ENCODE results near the gene MICU1. TPM values are rescaled to one million over a fixed set of nuclear protein-coding genes. Genes with fewer than 3 reads are reported as not detected.

The MICU1 gene
- total and polyA plus RNA-seq, 2 donors, result 21.2 to 25.9 TPM

GRCh38 chr10:72612203-72612826 is 13.6 kb downstream of the MICU1 start:
- Histone ChIP-seq H3K9me3 (ENCODE audit: control insufficient read depth in 2 of 2, insufficient read depth in 1 of 2, low read length in 1 of 2) (no peaks in the 10 kb centered on the region), H3K4me3 (ENCODE audit: low read length in 2 of 2) (no peak overlapping the region), H3K4me1 (ENCODE audit: control insufficient read depth in 2 of 2, insufficient read depth in 2 of 2, low read length in 2 of 2) (no peaks in the 10 kb centered on the region), H3K36me3 (ENCODE audit: control insufficient read depth in 2 of 2, insufficient read depth in 2 of 2, low read length in 1 of 2) (no peaks in the 10 kb centered on the region), H3K27ac (ENCODE audit: low read depth in 1 of 2, low read length in 1 of 2) (no peak overlapping the region), H3K27me3 (ENCODE audit: control insufficient read depth in 2 of 2, insufficient read depth in 1 of 2, low read length in 1 of 2) (no peaks in the 10 kb centered on the region)
- 86% methylated on average over 3 of the region's 3 CpGs for WGBS
- peak in 1 of 9 donors; percentile 4 for DNase-seq (ENCODE audit: low read depth in 6 of 9, low spot score in 9 of 9)

DNA sequence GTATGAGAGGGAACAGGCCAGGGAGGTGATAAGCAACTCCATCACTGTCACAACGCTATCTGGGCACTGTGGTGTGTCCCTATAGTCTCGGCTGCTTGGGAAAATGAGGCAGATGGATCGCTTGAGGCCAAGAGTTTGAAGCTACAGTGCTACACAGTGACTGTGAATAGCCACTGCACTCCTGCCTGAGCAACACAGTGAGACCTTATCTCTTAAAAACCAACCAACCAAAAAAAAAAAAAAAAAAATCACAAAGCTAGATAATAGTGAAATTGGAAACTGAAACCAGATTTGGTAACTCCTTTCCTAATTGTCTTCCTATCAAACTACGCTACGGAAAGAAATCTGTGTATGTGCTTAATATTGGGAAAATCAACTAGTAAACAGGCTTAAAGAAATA is 14.1 kb downstream of the MICU1 start:
- Histone ChIP-seq H3K27me3 (ENCODE audit: control insufficient read depth in 2 of 2, insufficient read depth in 1 of 2, low read length in 1 of 2) (no peaks in the 10 kb centered on the region), H3K36me3 (ENCODE audit: control insufficient read depth in 2 of 2, insufficient read depth in 2 of 2, low read length in 1 of 2) (no peaks in the 10 kb centered on the region), H3K4me1 (ENCODE audit: control insufficient read depth in 2 of 2, insufficient read depth in 2 of 2, low read length in 2 of 2) (no peaks in the 10 kb centered on the region), H3K4me3 (ENCODE audit: low read length in 2 of 2) (no peak overlapping the region), H3K9me3 (ENCODE audit: control insufficient read depth in 2 of 2, insufficient read depth in 1 of 2, low read length in 1 of 2) (no peaks in the 10 kb centered on the region), H3K27ac (ENCODE audit: low read depth in 1 of 2, low read length in 1 of 2) (no peak overlapping the region)
- whole genome bisulfite sequencing, result 96% methylated on average over 5 of the region's 5 CpGs
- no peak for DNase-seq (ENCODE audit: low read depth in 6 of 9, low spot score in 9 of 9)

- no peaks in the 10 kb centered on the region for H3K9me3 ChIP-seq (ENCODE audit: control insufficient read depth in 2 of 2, insufficient read depth in 1 of 2, low read length in 1 of 2)
- WGBS, result 94% methylated on average over 1 of the region's 1 CpG
- no peaks in the 10 kb centered on the region for H3K27me3 ChIP-seq (ENCODE audit: control insufficient read depth in 2 of 2, insufficient read depth in 1 of 2, low read length in 1 of 2)
- no peaks in the 10 kb centered on the region for H3K4me1 ChIP-seq (ENCODE audit: control insufficient read depth in 2 of 2, insufficient read depth in 2 of 2, low read length in 2 of 2)
- no peak overlapping the region for H3K27ac ChIP-seq (ENCODE audit: low read depth in 1 of 2, low read length in 1 of 2)
- H3K4me3 ChIP-seq (ENCODE audit: low read length in 2 of 2), result no peak overlapping the region
- no peak for DNase-seq (ENCODE audit: low read depth in 6 of 9, low spot score in 9 of 9)
- H3K36me3 ChIP-seq (ENCODE audit: control insufficient read depth in 2 of 2, insufficient read depth in 2 of 2, low read length in 1 of 2), result no peaks in the 10 kb centered on the region
Measured at GRCh38 chr10:72610466-72610865, 15.4 kb downstream of the MICU1 start.

DNA sequence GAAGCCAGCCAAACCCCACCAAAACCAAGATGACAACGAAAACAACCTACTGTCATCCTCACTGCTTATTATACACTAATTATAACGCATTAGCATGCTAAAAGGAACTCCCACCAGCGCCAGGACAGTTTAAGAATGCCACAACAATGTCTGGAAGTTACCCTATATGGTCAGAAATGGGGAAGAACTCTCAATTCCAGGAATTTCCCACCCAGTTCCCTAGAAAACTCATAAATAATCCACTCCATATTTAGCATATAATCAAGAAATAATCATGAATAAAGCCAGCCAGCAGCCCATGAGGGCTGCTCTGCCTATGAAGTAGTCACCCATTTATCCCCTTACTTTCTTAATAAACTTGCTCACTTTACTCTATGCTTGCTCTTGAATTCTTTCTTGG is 20.8 kb downstream of the MICU1 start:
- WGBS, result 95% methylated on average over 3 of the region's 3 CpGs
- Histone ChIP-seq H3K27me3 (ENCODE audit: control insufficient read depth in 2 of 2, insufficient read depth in 1 of 2, low read length in 1 of 2) (no peaks in the 10 kb centered on the region), H3K27ac (ENCODE audit: low read depth in 1 of 2, low read length in 1 of 2) (no peak overlapping the region), H3K4me3 (ENCODE audit: low read length in 2 of 2) (no peak overlapping the region), H3K4me1 (ENCODE audit: control insufficient read depth in 2 of 2, insufficient read depth in 2 of 2, low read length in 2 of 2) (no peaks in the 10 kb centered on the region), H3K36me3 (ENCODE audit: control insufficient read depth in 2 of 2, insufficient read depth in 2 of 2, low read length in 1 of 2) (no peaks in the 10 kb centered on the region), H3K9me3 (ENCODE audit: control insufficient read depth in 2 of 2, insufficient read depth in 1 of 2, low read length in 1 of 2) (no peaks in the 10 kb centered on the region)
- DNase-seq (ENCODE audit: low read depth in 6 of 9, low spot score in 9 of 9), result no peak

GRCh38 chr10:72601144-72601543 is 24.7 kb downstream of the MICU1 start:
- Histone ChIP-seq H3K4me3 (ENCODE audit: low read length in 2 of 2) (no peak overlapping the region), H3K36me3 (ENCODE audit: control insufficient read depth in 2 of 2, insufficient read depth in 2 of 2, low read length in 1 of 2) (no peaks in the 10 kb centered on the region), H3K27me3 (ENCODE audit: control insufficient read depth in 2 of 2, insufficient read depth in 1 of 2, low read length in 1 of 2) (no peaks in the 10 kb centered on the region), H3K4me1 (ENCODE audit: control insufficient read depth in 2 of 2, insufficient read depth in 2 of 2, low read length in 2 of 2) (no peaks in the 10 kb centered on the region), H3K9me3 (ENCODE audit: control insufficient read depth in 2 of 2, insufficient read depth in 1 of 2, low read length in 1 of 2) (no peaks in the 10 kb centered on the region), H3K27ac (ENCODE audit: low read depth in 1 of 2, low read length in 1 of 2) (no peak overlapping the region)
- no peak for DNase-seq (ENCODE audit: low read depth in 6 of 9, low spot score in 9 of 9)
- WGBS, result 95% methylated on average over 2 of the region's 2 CpGs

DNA sequence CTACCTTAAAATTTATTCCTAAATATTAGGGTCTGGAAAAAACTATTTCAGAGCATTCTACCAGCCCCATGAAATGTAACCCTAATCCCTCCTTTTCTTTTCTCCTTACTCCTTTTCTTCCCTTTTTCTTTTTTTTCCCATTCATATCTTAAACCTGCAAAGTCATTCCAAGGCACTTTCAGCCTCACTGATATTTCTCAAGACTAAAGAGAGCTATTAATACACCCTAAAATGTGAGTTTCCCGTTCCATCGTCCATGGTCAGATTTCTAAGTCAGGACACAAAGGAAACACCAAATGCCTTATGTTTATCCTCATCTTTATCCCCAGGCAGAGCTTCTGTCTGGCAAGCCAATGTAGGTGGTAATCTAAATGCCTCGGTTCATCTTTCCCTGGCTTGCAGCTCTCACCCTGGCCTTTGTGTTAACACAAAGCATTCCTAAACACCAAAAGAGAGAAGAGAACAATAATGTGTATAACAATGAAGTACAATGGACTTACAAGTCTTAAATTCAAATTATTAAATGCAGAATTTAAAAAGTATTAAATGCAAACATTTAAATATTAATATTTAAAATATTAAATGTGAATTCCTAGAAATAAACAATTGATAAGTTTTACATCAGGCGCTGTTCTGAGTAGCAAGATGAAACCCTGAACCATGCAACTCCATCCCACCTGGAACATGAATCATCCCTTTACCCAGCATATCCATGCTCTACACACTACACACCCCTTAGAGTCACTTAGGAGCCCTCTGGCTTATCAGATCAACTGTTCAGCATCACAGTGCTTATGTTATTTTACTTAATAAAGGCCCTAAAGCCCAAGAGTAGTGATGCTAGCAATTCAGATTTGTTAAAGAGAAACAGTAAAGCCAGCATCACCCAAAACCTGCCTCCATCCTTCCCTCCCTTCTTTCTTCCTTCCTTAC is 26.8 kb downstream of the MICU1 start:
- DNase-seq (ENCODE audit: low read depth in 6 of 9, low spot score in 9 of 9), result no peak
- H3K27ac ChIP-seq (ENCODE audit: low read depth in 1 of 2, low read length in 1 of 2), result no peak overlapping the region
- no peaks in the 10 kb centered on the region for H3K4me1 ChIP-seq (ENCODE audit: control insufficient read depth in 2 of 2, insufficient read depth in 2 of 2, low read length in 2 of 2)
- H3K4me3 ChIP-seq (ENCODE audit: low read length in 2 of 2), result no peak overlapping the region
- no peaks in the 10 kb centered on the region for H3K9me3 ChIP-seq (ENCODE audit: control insufficient read depth in 2 of 2, insufficient read depth in 1 of 2, low read length in 1 of 2)
- H3K36me3 ChIP-seq (ENCODE audit: control insufficient read depth in 2 of 2, insufficient read depth in 2 of 2, low read length in 1 of 2), result no peaks in the 10 kb centered on the region
- H3K27me3 ChIP-seq (ENCODE audit: control insufficient read depth in 2 of 2, insufficient read depth in 1 of 2, low read length in 1 of 2), result no peaks in the 10 kb centered on the region
- WGBS, result 97% methylated on average over 4 of the region's 4 CpGs

GRCh38 chr10:72597897-72598296 is 28.0 kb downstream of the MICU1 start:
- Histone ChIP-seq H3K36me3 (ENCODE audit: control insufficient read depth in 2 of 2, insufficient read depth in 2 of 2, low read length in 1 of 2) (no peaks in the 10 kb centered on the region), H3K27me3 (ENCODE audit: control insufficient read depth in 2 of 2, insufficient read depth in 1 of 2, low read length in 1 of 2) (no peaks in the 10 kb centered on the region), H3K9me3 (ENCODE audit: control insufficient read depth in 2 of 2, insufficient read depth in 1 of 2, low read length in 1 of 2) (no peaks in the 10 kb centered on the region), H3K4me3 (ENCODE audit: low read length in 2 of 2) (no peak overlapping the region), H3K4me1 (ENCODE audit: control insufficient read depth in 2 of 2, insufficient read depth in 2 of 2, low read length in 2 of 2) (no peaks in the 10 kb centered on the region), H3K27ac (ENCODE audit: low read depth in 1 of 2, low read length in 1 of 2) (no peak overlapping the region)
- no peak for DNase-seq (ENCODE audit: low read depth in 6 of 9, low spot score in 9 of 9)
- WGBS, result 100% methylated on average over 1 of the region's 1 CpG

DNA sequence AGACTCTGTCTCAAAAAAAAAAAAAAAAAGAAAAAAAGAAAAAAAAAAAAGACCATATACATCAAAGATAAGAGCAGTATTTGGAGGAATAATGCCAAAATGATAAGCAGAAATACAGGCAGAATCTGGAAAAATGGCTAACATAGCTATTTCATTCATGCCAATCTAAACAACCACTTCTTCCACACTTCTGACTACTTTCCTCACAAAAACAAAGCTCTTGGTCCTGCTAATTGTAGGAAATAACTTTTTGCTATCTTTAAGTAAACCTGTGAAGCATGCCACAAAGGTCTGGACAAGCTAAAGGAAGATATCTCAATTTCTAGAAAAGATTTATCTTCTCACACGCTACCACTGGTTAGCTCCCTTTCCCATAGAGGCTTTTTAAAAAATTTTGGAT is 30.4 kb downstream of the MICU1 start:
- no peaks in the 10 kb centered on the region for H3K27me3 ChIP-seq (ENCODE audit: control insufficient read depth in 2 of 2, insufficient read depth in 1 of 2, low read length in 1 of 2)
- no peak overlapping the region for H3K4me3 ChIP-seq (ENCODE audit: low read length in 2 of 2)
- H3K36me3 ChIP-seq (ENCODE audit: control insufficient read depth in 2 of 2, insufficient read depth in 2 of 2, low read length in 1 of 2), result no peaks in the 10 kb centered on the region
- 99% methylated on average over 1 of the region's 1 CpG for WGBS
- no peak for DNase-seq (ENCODE audit: low read depth in 6 of 9, low spot score in 9 of 9)
- H3K4me1 ChIP-seq (ENCODE audit: control insufficient read depth in 2 of 2, insufficient read depth in 2 of 2, low read length in 2 of 2), result no peaks in the 10 kb centered on the region
- H3K27ac ChIP-seq (ENCODE audit: low read depth in 1 of 2, low read length in 1 of 2), result no peak overlapping the region
- H3K9me3 ChIP-seq (ENCODE audit: control insufficient read depth in 2 of 2, insufficient read depth in 1 of 2, low read length in 1 of 2), result no peaks in the 10 kb centered on the region

- Histone ChIP-seq H3K4me3 (ENCODE audit: low read length in 2 of 2) (no peak overlapping the region), H3K27me3 (ENCODE audit: control insufficient read depth in 2 of 2, insufficient read depth in 1 of 2, low read length in 1 of 2) (no peaks in the 10 kb centered on the region), H3K9me3 (ENCODE audit: control insufficient read depth in 2 of 2, insufficient read depth in 1 of 2, low read length in 1 of 2) (no peaks in the 10 kb centered on the region), H3K36me3 (ENCODE audit: control insufficient read depth in 2 of 2, insufficient read depth in 2 of 2, low read length in 1 of 2) (no peaks in the 10 kb centered on the region), H3K27ac (ENCODE audit: low read depth in 1 of 2, low read length in 1 of 2) (no peak overlapping the region), H3K4me1 (ENCODE audit: control insufficient read depth in 2 of 2, insufficient read depth in 2 of 2, low read length in 2 of 2) (no peaks in the 10 kb centered on the region)
- 92% methylated on average over 1 of the region's 1 CpG for WGBS
- no peak for DNase-seq (ENCODE audit: low read depth in 6 of 9, low spot score in 9 of 9)
Measured at GRCh38 chr10:72593963-72594362, 31.9 kb downstream of the MICU1 start.
